ENCODE data around the gene QRFP.

The QRFP gene

DNA sequence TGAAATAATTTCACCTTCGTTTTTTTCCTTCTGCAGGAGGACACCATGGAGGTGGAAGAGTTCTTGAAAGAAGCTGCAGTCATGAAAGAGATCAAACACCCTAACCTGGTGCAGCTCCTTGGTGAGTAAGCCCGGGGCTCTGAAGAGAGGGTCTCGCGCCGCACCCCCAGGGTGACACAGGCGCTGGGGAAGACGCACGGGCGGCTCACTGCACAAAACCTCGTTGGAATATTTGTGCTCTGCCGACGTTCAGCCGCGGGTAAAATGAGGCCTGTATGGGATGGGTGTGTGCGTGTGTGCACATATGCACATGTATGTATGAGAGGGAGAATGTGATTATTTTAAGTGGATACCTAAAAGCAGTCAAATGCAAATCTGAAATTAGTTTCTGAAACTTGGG lies 24.5 kb downstream of the QRFP start:
- no peak for DNase-seq (ENCODE audit: low read depth)

DNA sequence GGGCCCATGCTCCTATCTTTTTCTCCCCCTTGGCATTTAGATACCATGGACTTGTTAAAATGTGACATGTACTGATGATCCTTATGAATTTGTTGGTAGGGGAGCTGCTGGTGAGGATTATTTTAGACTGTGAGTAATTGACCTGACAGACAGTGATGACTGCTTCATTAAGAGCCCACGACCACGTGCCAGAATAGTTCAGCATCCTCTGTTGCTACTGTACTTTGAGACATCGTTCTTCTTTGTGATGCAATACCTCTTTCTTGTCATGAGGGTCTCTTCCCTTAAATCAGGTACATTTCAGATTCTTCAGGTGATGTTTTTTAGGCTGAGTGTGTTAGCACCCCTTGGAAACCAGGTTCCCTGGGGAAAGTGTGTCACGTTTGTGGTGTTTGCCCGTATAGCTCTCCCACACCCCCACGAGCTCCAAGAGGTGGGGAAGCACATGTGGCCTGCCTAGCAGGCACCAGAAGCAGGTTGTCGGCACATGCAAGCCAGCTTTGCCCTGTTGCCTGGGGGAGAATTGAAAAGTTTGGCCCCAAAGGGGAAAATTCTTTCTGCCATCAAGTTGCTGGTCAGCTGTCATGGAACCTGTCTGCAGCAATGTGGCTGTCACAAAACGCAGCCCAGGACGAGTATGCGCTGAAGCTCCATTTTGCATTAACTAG lies 25.1 kb downstream of the QRFP start:
- no peak for DNase-seq (ENCODE audit: low read depth)

DNA sequence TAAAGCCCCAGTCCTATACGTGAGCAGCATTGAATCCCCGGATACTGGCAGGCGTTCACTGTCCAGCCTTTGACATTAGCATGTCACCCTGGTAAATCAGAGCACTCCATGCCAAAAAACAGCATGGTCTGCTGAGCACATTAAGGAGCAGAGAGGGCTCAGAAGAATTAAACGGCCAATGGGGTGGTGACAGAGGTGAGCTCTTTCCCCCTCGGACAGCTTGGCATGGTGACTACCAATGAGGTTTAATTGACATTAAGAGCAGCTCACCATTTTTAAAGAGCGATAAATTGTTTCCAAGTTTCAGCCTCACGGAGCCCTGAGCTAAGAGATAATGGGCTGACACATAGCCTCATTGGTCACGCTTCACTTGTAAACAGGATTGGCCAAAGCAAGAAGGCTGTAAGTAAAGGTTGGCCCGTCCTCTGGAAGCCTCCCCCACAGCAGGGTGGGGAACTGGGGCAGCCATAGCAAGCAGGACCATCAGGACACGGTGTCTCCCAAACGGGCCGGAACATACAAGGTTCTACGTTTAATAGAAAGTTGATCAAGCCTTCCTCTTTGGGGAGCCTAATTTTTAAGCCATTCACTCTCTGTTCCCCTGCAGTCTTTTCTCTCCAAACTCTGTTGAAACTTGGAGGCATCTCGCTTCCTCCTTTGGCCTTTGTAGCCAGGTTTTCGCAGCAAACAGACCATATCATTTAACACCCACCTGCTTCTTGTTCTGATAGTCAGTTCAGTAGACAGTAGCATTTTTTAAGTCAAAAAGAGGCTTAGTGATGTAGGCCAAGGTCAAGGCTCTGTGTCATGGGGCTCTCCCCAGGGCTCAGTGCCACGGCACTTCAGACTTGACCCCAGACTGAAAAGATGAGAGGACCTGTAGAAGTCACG lies 25.9 kb downstream of the QRFP start:
- no peak for DNase-seq (ENCODE audit: low read depth)

DNA sequence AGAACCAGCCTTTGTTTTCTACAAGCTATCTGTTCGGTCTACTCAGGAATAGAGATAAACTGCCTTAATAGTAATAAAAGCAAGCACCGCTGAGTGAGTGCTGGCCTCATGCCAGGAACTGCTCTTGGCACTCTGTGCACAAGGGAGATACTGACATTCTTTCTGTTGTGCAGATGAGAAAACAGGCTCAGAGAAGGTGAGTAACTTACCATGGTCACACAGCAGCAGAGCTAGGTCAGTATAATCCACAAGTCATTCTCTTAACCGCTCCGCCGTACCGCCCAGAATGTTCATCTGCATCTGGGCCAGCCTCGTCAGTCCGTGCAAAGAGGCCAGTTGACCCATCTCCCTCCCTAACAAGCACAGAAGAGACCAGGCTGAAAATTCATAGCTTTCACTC lies 27.4 kb downstream of the QRFP start:
- DNase-seq (ENCODE audit: low read depth), result no peak

DNA sequence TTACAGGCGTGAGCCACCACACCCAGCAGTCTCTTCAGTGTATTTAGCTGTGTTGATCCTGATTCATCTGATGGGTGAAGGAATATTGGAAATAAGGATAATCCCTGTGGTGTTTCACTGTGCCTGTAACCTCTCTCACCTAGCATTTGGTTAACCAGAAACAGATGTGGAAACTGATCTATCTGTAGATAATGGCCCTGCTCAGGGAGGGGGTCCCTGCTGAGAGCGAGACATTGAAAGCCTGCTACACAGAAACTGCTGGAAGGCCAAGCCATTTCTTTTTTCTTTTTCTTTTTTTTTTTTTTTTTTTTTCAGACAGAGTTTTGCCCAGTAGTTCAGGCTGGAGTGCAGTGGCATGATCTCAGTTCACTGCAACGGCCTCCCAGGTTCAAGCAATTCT lies 28.4 kb downstream of the QRFP start:
- no peak for DNase-seq (ENCODE audit: low read depth)

DNA sequence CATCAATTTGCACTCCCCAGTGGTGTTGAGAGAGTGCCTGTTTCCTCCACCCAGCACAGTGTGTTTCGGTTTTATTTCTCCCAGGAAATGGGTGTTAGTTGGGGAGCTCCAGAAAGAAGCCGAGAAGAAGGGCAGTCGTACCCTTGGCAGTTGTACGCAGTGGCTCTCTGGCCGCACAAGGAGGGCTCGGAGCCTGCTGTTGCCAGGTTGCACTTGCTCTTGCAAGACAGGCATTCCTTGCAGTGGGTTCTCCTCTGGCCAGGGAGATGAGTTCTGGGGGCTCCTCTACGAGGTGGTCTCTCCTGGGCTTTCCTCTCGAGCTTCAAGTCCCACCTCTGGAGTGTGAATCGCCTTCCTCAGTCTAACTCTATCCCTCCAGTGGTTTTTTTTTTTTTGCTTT lies 29.1 kb downstream of the QRFP start:
- DNase-seq (ENCODE audit: low read depth), result no peak

DNA sequence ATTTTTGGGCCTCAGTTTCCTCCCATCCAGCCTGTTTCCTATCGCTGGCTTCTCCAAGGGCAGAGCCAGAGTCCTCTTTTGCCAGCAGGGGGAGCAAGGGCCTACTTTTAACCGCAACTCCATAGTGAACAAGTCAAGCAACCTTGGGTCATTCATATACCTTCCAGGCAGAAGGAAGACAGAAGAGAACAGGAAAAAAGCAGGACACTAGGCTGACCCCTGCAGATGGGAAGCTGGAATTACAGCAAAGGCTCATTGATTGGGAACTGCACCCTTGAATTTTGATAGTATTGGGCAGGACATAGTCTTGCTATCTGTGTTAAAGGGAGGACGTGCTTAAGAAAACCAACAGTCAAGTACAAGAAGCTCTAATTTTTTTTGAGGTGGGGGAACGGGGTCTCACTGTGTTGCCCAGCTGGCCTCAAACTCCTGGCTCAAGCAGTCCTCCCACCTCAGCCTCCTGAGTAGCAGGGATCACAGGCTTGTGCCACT lies 30.1 kb downstream of the QRFP start:
- peak; percentile 33 for DNase-seq (ENCODE audit: low read depth)

DNA sequence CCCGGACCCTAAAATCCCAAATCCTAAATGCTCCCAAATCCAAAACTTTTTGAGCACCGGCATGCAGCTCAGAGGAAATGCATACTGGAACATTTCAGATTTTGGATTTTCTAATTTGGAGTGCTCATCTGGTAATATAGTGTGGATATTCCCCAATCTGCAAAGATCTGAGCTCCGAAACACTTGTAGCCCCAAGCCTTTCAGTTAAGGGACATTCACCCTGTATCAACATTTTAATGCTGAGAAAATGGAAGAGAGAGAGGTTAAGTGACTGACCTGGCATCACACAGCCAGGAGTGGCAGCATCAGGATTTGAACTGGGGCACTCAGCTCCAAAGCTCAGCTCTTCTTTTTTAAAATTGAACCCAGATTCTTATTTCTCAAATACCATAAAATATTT lies 30.7 kb downstream of the QRFP start:
- DNase-seq (ENCODE audit: low read depth), result no peak

DNA sequence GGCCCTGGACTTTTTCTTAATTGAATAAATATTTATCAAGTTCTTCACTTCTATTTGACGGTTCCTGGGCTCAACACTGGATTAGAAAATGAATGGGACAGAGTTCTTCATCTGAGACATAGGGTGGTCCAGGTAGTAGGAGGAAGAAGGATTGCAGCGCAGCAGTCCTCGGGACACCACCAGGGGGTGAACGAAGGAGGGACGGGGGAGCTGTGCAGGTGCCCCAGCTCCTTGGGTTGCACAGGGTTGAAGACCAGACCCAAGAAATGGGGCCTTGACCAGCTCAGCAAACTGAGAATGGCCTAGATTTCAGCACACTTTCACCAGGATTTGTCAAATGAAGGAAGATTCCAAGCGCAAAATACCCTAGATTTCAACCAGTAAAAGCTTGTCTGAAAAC lies 32.1 kb downstream of the QRFP start:
- no peak for DNase-seq (ENCODE audit: low read depth)

DNA sequence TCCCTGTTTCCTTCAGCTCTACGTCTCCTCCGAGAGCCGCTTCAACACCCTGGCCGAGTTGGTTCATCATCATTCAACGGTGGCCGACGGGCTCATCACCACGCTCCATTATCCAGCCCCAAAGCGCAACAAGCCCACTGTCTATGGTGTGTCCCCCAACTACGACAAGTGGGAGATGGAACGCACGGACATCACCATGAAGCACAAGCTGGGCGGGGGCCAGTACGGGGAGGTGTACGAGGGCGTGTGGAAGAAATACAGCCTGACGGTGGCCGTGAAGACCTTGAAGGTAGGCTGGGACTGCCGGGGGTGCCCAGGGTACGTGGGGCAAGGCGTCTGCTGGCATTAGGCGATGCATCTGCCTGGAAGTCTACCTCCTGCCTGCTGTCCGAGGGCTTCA lies 33.9 kb downstream of the QRFP start:
- no peak for DNase-seq (ENCODE audit: low read depth)

DNA sequence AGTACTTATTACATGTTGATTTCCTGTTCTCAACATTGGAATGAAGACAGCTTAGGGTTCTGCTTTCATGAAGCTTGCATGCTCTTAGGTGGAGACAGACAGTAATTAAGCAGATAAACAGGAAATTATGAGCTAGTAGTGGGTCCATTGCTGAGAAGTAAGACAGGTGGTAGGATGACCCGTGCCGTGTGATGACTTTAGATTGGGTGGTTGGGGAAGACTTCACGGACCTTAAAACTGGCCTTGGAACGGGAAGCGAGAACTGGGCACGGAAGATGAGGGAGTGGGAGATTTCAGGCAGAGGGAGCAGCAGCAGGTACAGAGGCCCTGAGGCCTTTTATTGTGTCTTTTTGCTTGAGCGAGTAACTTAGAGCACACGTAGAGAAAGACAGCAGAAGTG lies 34.4 kb downstream of the QRFP start:
- no peak for DNase-seq (ENCODE audit: low read depth)

DNA sequence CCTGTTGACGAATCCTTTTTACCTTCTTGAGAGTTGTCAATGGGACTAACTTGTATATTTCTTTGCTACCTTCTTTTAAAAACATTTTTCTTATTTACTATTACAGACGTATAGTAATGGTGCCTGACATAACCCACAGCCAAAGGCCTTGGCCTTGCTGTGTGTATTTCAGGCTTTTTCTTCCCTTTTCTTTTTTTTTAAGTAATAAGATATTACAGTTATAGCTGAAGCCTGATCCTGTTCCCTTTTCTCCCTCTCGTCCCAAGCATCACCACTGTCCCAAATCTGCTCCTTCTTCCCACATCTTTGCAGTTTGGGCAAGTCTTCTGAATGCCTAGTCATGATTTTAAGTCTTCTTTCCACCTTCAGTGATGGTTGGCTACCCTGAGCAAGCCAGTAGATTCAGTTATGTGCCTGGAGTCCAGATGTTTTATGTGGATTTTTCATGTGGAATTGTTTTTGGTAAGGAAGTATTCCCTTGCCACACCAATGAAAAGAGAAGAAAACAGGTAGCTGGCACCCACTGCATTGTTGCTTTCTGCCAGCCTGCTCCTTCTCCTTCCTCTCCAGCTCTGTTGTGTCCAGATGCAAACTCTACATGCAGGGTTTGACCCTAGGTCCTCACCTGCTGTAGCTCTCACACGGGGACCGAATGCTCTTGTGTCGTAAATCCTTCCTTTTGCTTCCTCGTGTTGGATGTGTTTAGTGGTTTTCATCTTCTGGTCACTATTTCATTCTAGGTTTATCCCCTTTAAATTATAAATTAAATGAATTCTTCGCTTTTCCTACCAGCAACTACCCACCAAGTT lies 35.0 kb downstream of the QRFP start:
- no peak for DNase-seq (ENCODE audit: low read depth)

DNA sequence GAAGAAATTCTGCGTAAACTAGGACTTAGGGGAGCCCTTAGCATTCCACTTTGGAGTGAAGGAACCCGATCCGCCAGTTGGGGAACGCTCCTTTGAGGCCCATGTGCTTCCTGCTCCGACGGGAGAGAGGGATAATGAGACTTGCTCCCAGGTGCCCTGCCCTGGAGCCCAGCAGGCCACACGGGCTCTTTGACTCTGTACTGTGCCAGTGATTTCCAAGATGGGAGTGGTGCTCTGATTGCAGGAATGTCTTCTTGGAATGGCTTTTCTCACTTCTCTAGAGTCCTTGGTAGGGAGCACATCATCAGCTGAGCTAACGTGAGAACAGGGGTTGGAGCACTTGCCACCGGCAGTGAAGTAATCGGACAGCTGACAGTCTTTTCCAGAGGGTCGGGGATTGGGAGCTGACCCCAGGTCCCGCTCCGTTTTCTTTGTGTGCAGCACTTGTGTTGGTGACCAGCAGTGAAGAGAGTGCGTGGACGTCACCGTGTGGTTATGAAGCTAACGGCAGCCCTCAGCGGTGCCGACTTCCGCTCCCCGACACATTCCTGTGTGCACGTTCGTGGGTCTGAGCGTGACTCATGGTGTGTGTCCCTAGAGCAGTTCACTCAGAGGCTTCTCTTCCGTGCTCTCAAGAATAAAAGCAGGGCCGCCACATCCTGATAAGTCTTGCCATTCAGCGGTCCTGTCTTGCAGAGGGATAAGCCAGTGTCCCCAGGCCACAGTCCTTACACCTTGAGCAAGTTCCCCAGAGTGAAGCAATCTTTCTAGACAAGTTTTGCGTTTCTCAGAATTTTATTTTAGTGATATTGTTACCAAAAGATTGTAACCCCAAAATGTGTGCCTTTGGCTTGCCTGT lies 35.9 kb downstream of the QRFP start:
- no peak for DNase-seq (ENCODE audit: low read depth)

DNA sequence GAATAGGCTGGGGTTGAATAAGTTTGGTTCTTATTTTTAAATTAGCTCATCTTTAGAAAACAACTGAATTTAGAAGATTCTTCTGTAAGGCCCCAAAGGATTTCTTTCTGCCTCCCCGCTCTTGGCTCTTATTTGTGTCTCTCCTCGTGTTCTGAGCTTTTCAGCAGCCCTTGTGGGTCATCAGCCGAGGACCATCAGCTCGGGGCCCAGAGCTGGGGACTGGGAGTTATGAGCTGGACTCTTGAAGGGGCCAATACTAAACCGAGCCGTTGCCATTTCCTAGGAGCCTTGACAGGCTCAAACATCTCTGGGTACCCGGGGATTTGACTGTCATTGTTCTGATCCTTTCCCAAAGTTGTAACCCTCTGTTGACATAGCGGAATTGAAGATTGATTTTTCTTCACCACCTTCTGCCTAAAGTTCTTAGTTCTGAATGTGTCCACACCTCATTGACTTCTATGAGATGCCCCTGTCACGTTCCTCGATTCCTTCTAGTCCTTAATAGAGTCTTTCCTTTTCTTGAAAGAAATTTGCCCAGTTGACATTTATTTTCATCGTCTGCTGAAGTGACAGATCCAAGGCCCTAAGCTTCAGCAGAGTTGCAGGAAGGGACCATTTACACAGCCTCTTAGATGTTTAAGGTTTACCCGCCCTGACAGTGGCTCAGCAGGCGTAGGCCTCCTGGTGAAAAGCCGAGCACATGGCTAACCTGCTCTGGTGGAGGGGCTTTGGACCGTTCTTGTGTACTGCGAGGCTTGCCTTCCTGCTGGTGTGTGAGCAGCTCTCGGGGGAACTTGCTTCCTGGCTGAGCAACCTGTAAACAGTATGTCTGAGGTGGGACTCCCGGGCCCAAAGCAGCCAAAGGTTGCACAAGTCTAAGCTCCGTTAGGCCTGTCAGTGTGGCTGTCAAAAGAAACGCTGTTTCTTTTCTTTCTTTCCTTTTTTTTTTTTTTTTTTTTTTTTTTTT lies 37.6 kb downstream of the QRFP start:
- no peak for DNase-seq (ENCODE audit: low read depth)

DNA sequence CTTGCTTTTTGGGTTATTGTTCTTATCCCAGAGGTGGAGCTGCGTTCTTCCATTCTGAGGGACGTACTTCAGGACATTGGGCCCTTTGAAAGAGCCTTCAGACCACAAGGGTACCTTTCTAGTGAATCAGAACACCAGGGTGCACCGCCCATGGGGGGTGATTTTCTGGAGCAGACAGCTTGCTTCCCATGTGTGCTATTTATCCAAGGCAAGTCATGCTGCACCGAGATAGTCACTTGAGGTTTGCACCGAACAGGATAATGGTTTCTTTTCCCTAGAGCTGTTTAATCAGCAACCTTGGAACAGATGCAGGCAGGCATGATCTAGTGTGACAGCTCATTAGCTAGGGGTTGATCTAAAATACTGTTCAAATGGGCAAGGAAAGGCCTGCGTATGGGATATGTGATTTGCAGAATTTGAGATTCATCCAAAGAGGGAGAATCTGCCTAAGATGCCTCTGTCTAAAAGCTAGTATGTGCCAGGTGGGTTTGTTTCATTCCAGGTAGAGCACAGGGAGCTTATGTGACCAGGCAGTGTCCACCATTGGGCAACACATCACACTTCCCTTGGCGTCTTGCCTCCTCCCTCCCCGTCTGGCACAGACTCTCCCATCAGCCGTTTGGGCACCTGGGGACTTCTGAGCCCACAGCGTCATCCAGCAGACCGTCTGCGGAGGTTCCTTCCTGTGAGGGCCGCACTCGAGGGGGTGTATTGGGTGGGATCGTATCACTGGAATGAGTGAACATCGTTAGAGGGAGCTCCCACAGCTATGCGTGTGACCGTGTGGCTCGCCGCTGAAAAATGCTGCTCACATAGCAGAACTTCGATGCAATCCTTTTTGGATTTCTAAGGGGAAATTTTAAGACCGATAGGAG lies 38.5 kb downstream of the QRFP start:
- DNase-seq (ENCODE audit: low read depth), result no peak

DNA sequence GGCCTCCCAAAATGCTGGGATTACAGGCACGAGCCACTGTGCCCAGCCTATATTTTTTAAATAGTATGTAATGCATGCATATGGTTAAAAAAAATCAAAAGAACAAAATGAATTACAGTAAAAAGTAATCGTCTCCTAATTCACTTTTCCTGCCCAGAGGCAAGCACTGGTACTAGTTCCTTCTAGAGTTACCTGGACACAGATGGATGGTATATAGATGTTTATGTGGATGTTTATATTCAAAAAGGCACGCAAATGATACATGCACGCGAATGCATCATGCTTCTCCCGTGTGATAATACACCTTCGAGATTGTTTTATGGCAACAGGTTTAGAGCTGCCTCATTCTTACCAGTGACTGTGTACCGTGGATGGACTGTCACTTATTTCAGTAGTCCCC lies 40.1 kb downstream of the QRFP start:
- no peak for DNase-seq (ENCODE audit: low read depth)

DNA sequence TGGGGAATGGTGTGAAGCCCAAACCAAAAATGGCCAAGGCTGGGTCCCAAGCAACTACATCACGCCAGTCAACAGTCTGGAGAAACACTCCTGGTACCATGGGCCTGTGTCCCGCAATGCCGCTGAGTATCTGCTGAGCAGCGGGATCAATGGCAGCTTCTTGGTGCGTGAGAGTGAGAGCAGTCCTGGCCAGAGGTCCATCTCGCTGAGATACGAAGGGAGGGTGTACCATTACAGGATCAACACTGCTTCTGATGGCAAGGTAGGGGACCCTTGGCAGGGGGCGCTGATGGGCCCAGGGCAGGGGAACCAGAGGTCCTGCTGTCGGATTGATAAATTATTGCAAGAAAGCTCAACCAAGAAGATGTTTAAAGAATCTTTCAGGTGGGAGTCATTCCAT lies 41.8 kb downstream of the QRFP start:
- DNase-seq (ENCODE audit: low read depth), result no peak

DNA sequence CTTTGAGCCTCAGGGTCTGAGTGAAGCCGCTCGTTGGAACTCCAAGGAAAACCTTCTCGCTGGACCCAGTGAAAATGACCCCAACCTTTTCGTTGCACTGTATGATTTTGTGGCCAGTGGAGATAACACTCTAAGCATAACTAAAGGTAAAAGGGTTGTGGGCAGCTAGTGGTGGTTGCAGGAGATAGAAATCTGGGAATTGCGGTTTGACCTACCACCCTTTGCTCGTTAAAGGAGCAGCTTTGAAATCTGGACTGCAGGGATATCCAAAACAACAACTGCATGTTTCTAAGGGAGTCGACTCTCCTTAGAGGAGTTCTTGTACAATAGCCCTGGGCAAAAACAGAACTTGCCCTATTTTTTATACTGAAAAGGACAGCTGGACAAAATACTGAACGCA lies 42.5 kb downstream of the QRFP start:
- DNase-seq (ENCODE audit: low read depth), result no peak

DNA sequence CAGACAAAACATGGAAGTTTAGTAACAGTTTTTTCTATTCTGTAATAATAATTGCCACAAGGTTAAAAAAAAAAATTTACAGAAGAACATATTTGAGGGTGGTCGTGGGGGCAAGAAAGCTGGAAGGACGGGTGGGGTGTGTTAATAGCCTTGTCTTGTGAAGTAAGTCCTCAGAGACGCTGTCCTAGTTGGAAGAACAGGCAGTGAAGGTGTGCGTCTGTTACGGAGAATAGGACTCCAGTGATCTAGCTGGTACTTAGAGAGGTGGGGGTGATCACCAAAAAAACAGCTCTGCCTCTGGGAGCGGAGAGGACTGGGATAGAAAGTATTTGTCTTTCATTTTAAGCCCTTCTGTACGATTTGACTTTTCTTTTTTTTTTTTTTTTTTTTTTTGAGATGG lies 43.8 kb downstream of the QRFP start:
- DNase-seq (ENCODE audit: low read depth), result no peak

DNA sequence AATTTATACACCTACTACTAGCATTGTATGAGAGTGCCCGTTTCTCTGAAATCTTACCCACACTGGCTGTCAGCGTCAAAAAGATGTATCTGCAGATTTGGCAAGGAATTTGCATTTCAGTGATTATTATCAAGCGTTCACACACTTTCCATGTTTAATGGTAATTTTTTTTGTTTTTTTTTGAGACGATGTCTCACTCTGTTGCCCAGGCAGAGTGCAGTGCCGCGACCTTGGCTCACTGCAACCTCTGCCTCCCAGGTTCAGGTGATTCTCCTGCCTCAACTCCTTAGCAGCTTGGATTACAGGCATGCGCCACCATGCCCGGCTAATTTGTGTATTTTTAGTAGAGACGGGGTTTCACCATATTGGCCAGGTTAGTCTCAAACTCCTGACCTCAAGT lies 47.3 kb downstream of the QRFP start:
- no peak for DNase-seq (ENCODE audit: low read depth)

All from activated gamma-delta T cell treated with anti-CD3 and anti-CD28 coated beads, Interleukin-2, amount 50 U/mL, for 16 hours (primary cell).